Measurements from ENCODE around the gene NOLC1. TPM values are rescaled to one million over a fixed set of nuclear protein-coding genes. Genes with fewer than 3 reads are reported as not detected.

Gene NOLC1
- total RNA-seq, 1 experiment from 2014 or later = 41.1 TPM

GRCh38 chr10:102202386-102202785, 50.2 kb downstream of the NOLC1 start:
- no peak for DNase-seq (ENCODE audit: low read depth)

GRCh38 chr10:102208311-102209035, 56.3 kb downstream of the NOLC1 start:
- DNase-seq (ENCODE audit: low read depth) = peak; percentile 89

- DNase-seq (ENCODE audit: low read depth) = no peak
Observed at GRCh38 chr10:102211615-102212299, 59.6 kb downstream of the NOLC1 start.

Other genes with a start within 250 kb of the NOLC1 start
- gene ARMH3, start 96.2 kb upstream of the NOLC1 start, total RNA-seq (2014; rRNA removed; shearing (Covaris generic)) = 3.8 and 5.7 TPM in 2 replicates
- 5.3 and 10.7 TPM in 2 replicates for gene HPS6, start 87.0 kb upstream of the NOLC1 start, total RNA-seq (2014; rRNA removed; shearing (Covaris generic))
- 17.2 and 19.6 TPM in 2 replicates for gene LDB1, start 32.0 kb upstream of the NOLC1 start, total RNA-seq (2014; rRNA removed; shearing (Covaris generic))
- gene PPRC1, start 19.3 kb upstream of the NOLC1 start, total RNA-seq (2014; rRNA removed; shearing (Covaris generic)) = 10.6 and 14.7 TPM in 2 replicates
- 0.36 and 0.49 TPM in 2 replicates for gene ELOVL3, start 73.9 kb downstream of the NOLC1 start, total RNA-seq (2014; rRNA removed; shearing (Covaris generic))
- gene PITX3, start 89.1 kb downstream of the NOLC1 start, total RNA-seq (2014; rRNA removed; shearing (Covaris generic)) = not detected in 2 replicates
- 23.9 and 31.0 TPM in 2 replicates for gene GBF1, start 93.1 kb downstream of the NOLC1 start, total RNA-seq (2014; rRNA removed; shearing (Covaris generic))
- gene NFKB2, start 243.3 kb downstream of the NOLC1 start, total RNA-seq (2014; rRNA removed; shearing (Covaris generic)) = 19.9 and 28.9 TPM in 2 replicates

Measured in RPMI7951 (cell line).